Stimulated activated CD8-positive, alpha-beta memory T cell treated with anti-CD3 and anti-CD28 coated beads, Interleukin-4, amount 100 ng/mL, for 1 hour (primary cell): Measurements from ENCODE around the gene CMC2.

ENCODE experiments used
- DNase-seq, 2 donors: peaks; one replicate each; pipeline ENCODE4 v3.0.0-alpha.2; 2020; ENCODE audit warnings: low read depth in 2 of 2, low spot score in 1 of 2

Gene CMC2

GRCh38 chr16:81003610-81004460 is 2.9 kb downstream of the CMC2 start:
- no peak for DNase-seq

GRCh38 chr16:81003064-81003463 is 3.6 kb downstream of the CMC2 start:
- no peak for DNase-seq

GRCh38 chr16:81001330-81001729 is 5.4 kb downstream of the CMC2 start:
- no peak for DNase-seq

- DNase-seq: no peak
Measured at GRCh38 chr16:81000873-81001272, 5.8 kb downstream of the CMC2 start.

GRCh38 chr16:80997964-80998620 is 8.6 kb downstream of the CMC2 start:
- no peak for DNase-seq

GRCh38 chr16:80997139-80997798 is 9.4 kb downstream of the CMC2 start:
- DNase-seq: no peak

GRCh38 chr16:80996688-80997138 is 10.0 kb downstream of the CMC2 start:
- no peak for DNase-seq

- DNase-seq: no peak
Measured at GRCh38 chr16:80994451-80994850, 12.2 kb downstream of the CMC2 start.

GRCh38 chr16:80993834-80994233 is 12.9 kb downstream of the CMC2 start:
- DNase-seq: no peak

GRCh38 chr16:80993307-80993706 is 13.4 kb downstream of the CMC2 start:
- no peak for DNase-seq

- no peak for DNase-seq
Measured at GRCh38 chr16:80992676-80993293, 13.9 kb downstream of the CMC2 start.

GRCh38 chr16:80991792-80992430 is 14.8 kb downstream of the CMC2 start:
- DNase-seq: no peak

GRCh38 chr16:80990978-80991377 is 15.7 kb downstream of the CMC2 start:
- DNase-seq: no peak

- no peak for DNase-seq
Measured at GRCh38 chr16:80990577-80990976, 16.1 kb downstream of the CMC2 start.

- DNase-seq: no peak
Measured at GRCh38 chr16:80989801-80990200, 16.9 kb downstream of the CMC2 start.

- DNase-seq: no peak
Measured at GRCh38 chr16:80988756-80989155, 17.9 kb downstream of the CMC2 start.

- no peak for DNase-seq
Measured at GRCh38 chr16:80986557-80986956, 20.1 kb downstream of the CMC2 start.

- no peak for DNase-seq
Measured at GRCh38 chr16:80985611-80986010, 21.1 kb downstream of the CMC2 start.

GRCh38 chr16:80984124-80984892 is 22.4 kb downstream of the CMC2 start:
- DNase-seq: no peak

- no peak for DNase-seq
Measured at GRCh38 chr16:80982646-80983045, 24.0 kb downstream of the CMC2 start.
